Measurements from ENCODE around the gene CTNND2.

The CTNND2 gene

GRCh38 chr5:11785771-11786352 lies 118.4 kb downstream of the CTNND2 start:
- no peak for DNase-seq (ENCODE audit: low read depth in 2 of 3, low spot score in 1 of 3)

GRCh38 chr5:11780641-11781345 lies 123.5 kb downstream of the CTNND2 start:
- DNase-seq (ENCODE audit: low read depth in 2 of 3, low spot score in 1 of 3), result no peak

- DNase-seq (ENCODE audit: low read depth in 2 of 3, low spot score in 1 of 3), result no peak
Measured at GRCh38 chr5:11777096-11777495, 127.2 kb downstream of the CTNND2 start.

GRCh38 chr5:11770310-11770709 lies 133.9 kb downstream of the CTNND2 start:
- DNase-seq (ENCODE audit: low read depth in 2 of 3, low spot score in 1 of 3), result no peak

GRCh38 chr5:11760934-11761603 lies 143.2 kb downstream of the CTNND2 start:
- DNase-seq (ENCODE audit: low read depth in 2 of 3, low spot score in 1 of 3), result no peak

GRCh38 chr5:11758321-11758720 lies 145.9 kb downstream of the CTNND2 start:
- no peak for DNase-seq (ENCODE audit: low read depth in 2 of 3, low spot score in 1 of 3)

- DNase-seq (ENCODE audit: low read depth in 2 of 3, low spot score in 1 of 3), result no peak
Measured at GRCh38 chr5:11757661-11758060, 146.6 kb downstream of the CTNND2 start.

- no peak for DNase-seq (ENCODE audit: low read depth in 2 of 3, low spot score in 1 of 3)
Measured at GRCh38 chr5:11737010-11737409, 167.2 kb downstream of the CTNND2 start.

- no peak for DNase-seq (ENCODE audit: low read depth in 2 of 3, low spot score in 1 of 3)
Measured at GRCh38 chr5:11734369-11734768, 169.9 kb downstream of the CTNND2 start.

- DNase-seq (ENCODE audit: low read depth in 2 of 3, low spot score in 1 of 3), result no peak
Measured at GRCh38 chr5:11733840-11734192, 170.4 kb downstream of the CTNND2 start.

GRCh38 chr5:11733185-11733839 lies 170.9 kb downstream of the CTNND2 start:
- no peak for DNase-seq (ENCODE audit: low read depth in 2 of 3, low spot score in 1 of 3)

GRCh38 chr5:11724940-11725339 lies 179.3 kb downstream of the CTNND2 start:
- DNase-seq (ENCODE audit: low read depth in 2 of 3, low spot score in 1 of 3), result no peak

GRCh38 chr5:11719888-11720481 lies 184.3 kb downstream of the CTNND2 start:
- DNase-seq (ENCODE audit: low read depth in 2 of 3, low spot score in 1 of 3), result no peak

GRCh38 chr5:11715461-11716196 lies 188.6 kb downstream of the CTNND2 start:
- no peak for DNase-seq (ENCODE audit: low read depth in 2 of 3, low spot score in 1 of 3)

GRCh38 chr5:11711932-11712331 lies 192.3 kb downstream of the CTNND2 start:
- DNase-seq (ENCODE audit: low read depth in 2 of 3, low spot score in 1 of 3), result no peak

GRCh38 chr5:11709021-11709420 lies 195.2 kb downstream of the CTNND2 start:
- DNase-seq (ENCODE audit: low read depth in 2 of 3, low spot score in 1 of 3), result no peak

GRCh38 chr5:11704916-11705315 lies 199.3 kb downstream of the CTNND2 start:
- no peak for DNase-seq (ENCODE audit: low read depth in 2 of 3, low spot score in 1 of 3)

- no peak for DNase-seq (ENCODE audit: low read depth in 2 of 3, low spot score in 1 of 3)
Measured at GRCh38 chr5:11700391-11700790, 203.9 kb downstream of the CTNND2 start.

GRCh38 chr5:11692636-11693035 lies 211.6 kb downstream of the CTNND2 start:
- DNase-seq (ENCODE audit: low read depth in 2 of 3, low spot score in 1 of 3), result no peak

- no peak for DNase-seq (ENCODE audit: low read depth in 2 of 3, low spot score in 1 of 3)
Measured at GRCh38 chr5:11687498-11687897, 216.7 kb downstream of the CTNND2 start.

GRCh38 chr5:11684607-11685006 lies 219.6 kb downstream of the CTNND2 start:
- DNase-seq (ENCODE audit: low read depth in 2 of 3, low spot score in 1 of 3), result no peak
